ENCODE data around the gene FUT2. TPM values are rescaled to one million over a fixed set of nuclear protein-coding genes. Genes with fewer than 3 reads are reported as not detected.

The FUT2 gene
- total and polyA plus RNA-seq, 2 donors (not counting 1 experiment from before 2014, with no cell fraction given) = not detected

DNA sequence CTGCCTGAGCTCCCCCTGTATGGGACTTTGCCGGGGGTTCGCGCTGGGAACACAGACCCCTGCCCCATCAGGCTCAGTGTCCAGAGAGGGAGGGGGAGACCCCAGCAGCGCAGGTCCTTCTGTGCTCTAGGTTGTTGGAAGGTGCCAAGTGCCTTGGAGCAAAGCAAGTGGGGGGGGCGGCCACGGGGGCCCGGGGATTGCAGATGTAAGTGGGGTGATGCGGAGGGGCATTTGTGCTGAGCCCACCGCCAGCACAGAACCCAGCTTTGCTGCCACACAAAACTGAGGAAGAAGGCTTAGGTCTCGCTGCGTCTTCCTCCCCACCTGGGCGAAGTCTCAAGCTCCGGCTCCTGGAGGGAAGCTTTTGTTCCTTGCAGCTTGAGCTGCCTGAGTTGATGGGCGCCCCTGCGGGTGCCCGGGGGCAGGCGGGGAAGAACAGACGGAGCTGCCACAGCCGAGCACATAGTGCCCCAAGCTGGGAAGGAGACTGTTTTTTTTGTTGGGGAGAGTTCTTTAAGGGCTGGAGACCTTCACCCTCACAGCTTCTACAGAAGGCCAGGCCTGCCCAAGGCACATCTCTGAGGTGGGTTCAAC, 21.5 kb upstream of the FUT2 start:
- H2AFZ ChIP-seq (ENCODE audit: insufficient read depth, low read depth, low read length, poor library complexity, severe bottlenecking) = no peak overlapping the region
- no peak overlapping the region for H3K9ac ChIP-seq (ENCODE audit: low read length)
- Mint-ChIP-seq H3K4me3 (no peak overlapping the region), H3K4me1 (peaks cover 6% of the 10 kb centered on the region), H3K9me3 (ENCODE audit: insufficient read depth) (no peaks in the 10 kb centered on the region), H3K27me3 (peaks cover 6% of the 10 kb centered on the region), H3K27ac (no peak overlapping the region)
- CTCF ChIA-PET = interaction anchor here (0.8 to 5.4 kb wide), 17 partner anchors 11 to 406 kb away, joined by 3 to 51 read pairs (median 3); partner anchors contain the start of gene CA11
- H3K36me3 ChIP-seq (replicated peaks in 1 of 2; ENCODE audit: control extremely low read depth in 1 of 2, control insufficient read depth in 1 of 2, extremely low read depth in 1 of 2, insufficient read depth in 2 of 2, low read length in 1 of 2) = no peaks in the 10 kb centered on the region
- H3K27ac ChIP-seq (ENCODE audit: low read length in 2 of 2) = no peak overlapping the region
- H3K79me2 ChIP-seq (ENCODE audit: control insufficient read depth, insufficient read depth, low read length) = no peaks in the 10 kb centered on the region
- H3K9me3 ChIP-seq (ENCODE audit: control extremely low read depth in 1 of 3, control insufficient read depth in 2 of 3, insufficient read depth in 1 of 3, low read length in 2 of 3) = peaks cover 0 to 2% (median 0%) of the 10 kb centered on the region in 3 donors
- no peak overlapping the region for H3K4me2 ChIP-seq (replicated peaks; ENCODE audit: low read depth, low read length, poor library complexity, severe bottlenecking)
- no peaks in the 10 kb centered on the region for H4K20me1 ChIP-seq (ENCODE audit: control insufficient read depth, insufficient read depth, low read length, poor library complexity, severe bottlenecking)
- H3K4me3 ChIP-seq (ENCODE audit: control extremely low read depth in 1 of 5, extremely low read depth in 1 of 5, insufficient read depth in 1 of 5, low read depth in 2 of 5, low read length in 4 of 5) = no peak overlapping the region
- TF ChIP-seq, protein P1, sequence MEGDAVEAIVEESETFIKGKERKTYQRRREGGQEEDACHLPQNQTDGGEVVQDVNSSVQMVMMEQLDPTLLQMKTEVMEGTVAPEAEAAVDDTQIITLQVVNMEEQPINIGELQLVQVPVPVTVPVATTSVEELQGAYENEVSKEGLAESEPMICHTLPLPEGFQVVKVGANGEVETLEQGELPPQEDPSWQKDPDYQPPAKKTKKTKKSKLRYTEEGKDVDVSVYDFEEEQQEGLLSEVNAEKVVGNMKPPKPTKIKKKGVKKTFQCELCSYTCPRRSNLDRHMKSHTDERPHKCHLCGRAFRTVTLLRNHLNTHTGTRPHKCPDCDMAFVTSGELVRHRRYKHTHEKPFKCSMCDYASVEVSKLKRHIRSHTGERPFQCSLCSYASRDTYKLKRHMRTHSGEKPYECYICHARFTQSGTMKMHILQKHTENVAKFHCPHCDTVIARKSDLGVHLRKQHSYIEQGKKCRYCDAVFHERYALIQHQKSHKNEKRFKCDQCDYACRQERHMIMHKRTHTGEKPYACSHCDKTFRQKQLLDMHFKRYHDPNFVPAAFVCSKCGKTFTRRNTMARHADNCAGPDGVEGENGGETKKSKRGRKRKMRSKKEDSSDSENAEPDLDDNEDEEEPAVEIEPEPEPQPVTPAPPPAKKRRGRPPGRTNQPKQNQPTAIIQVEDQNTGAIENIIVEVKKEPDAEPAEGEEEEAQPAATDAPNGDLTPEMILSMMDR (IDR thresholded peaks at IDR 0.05) = no peak
- TF ChIP-seq EZH2 (IDR thresholded peaks at IDR 0.05; ENCODE audit: borderline replicate concordance, insufficient read depth, low read depth, low read length, poor library complexity, severe bottlenecking) = no peak
- POLR2A ChIA-PET = interaction anchor here (0.6 to 0.9 kb wide), 2 partner anchors 169 to 505 kb away, joined by 3 to 4 read pairs; no protein-coding TSS in a partner anchor
- peaks cover 4 to 10% of the 10 kb centered on the region in 2 donors for H3K4me1 ChIP-seq (ENCODE audit: control insufficient read depth in 2 of 2, insufficient read depth in 2 of 2, low read length in 2 of 2)
- WGBS (ENCODE audit: insufficient coverage) = 90% methylated on average over 16 of the region's 19 CpGs
- H3K27me3 ChIP-seq (replicated peaks in 1 of 4; ENCODE audit: control extremely low read depth in 1 of 4, control insufficient read depth in 3 of 4, insufficient read depth in 4 of 4, low read length in 3 of 4) = no peaks in the 10 kb centered on the region
- no peak for ATAC-seq (ENCODE audit: low read depth)
- intact Hi-C loops (cut with micrococcal nuclease) = no loop called here
- no peak for DNase-seq
